Transverse colon (tissue), 4 donors: Measurements from ENCODE around the gene CNTN3. TPM values are rescaled to one million over a fixed set of nuclear protein-coding genes. Genes with fewer than 3 reads are reported as not detected.
A peak's percentile ranks its signal among the peaks of the same experiment; 100 is the strongest.

Source experiments
- DNase-seq: peaks from one replicate; pipeline ENCODE4 v3.0.0-alpha.2; 2019
- H3K27ac ChIP-seq, 4 donors: fragments of 200-600 bp; sonication (generic); 2 replicates each; pipeline ENCODE4 v1.5.1; 2016 to 2018; ENCODE audit warnings: inconsistent platforms in 4 of 4
- H3K27me3 ChIP-seq: fragments of 200-600 bp; sonication (generic); 2 replicates; pipeline ENCODE4 v1.5.1; 2017; ENCODE audit warnings: inconsistent platforms
- H3K36me3 ChIP-seq, 4 donors: fragments of 200-600 bp; sonication (generic); 2 replicates each; pipeline ENCODE4 v1.5.1; 2017 to 2019; ENCODE audit warnings: inconsistent platforms in 4 of 4
- H3K4me1 ChIP-seq, 4 donors: fragments of 200-600 bp; sonication (generic); 2 replicates each; pipeline ENCODE4 v1.5.1; 2017 to 2020; ENCODE audit warnings: inconsistent platforms in 4 of 4
- H3K4me3 ChIP-seq, 4 donors: fragments of 200-600 bp; sonication (generic); 1 replicate in 1 of 4; 2 replicates in 3 of 4; pipeline versions ENCODE4 v1.5.1 to v1.6.1; 2017 to 2019; ENCODE audit warnings: inconsistent platforms in 4 of 4
- H3K9me3 ChIP-seq, 2 donors: fragments of 200-600 bp; sonication (generic); 2 replicates each; pipeline ENCODE4 v1.5.1; 2017 to 2019; ENCODE audit warnings: inconsistent platforms in 2 of 2
- EP300 ChIP-seq: sonication (generic); formaldehyde crosslinking; IDR thresholded peaks from one replicate; pipeline ENCODE4 v1.6.1; 2017; ENCODE audit warnings: antibody characterized with exemption, low read depth
- POLR2A ChIP-seq: fragments of 450-650 bp; IDR thresholded peaks from one replicate; pipeline ENCODE4 v1.6.1; 2016; ENCODE audit warnings: antibody characterized with exemption, mild to moderate bottlenecking, moderate library complexity
- POLR2AphosphoS5 ChIP-seq, 3 donors: sonication (generic); formaldehyde crosslinking; IDR thresholded peaks; one replicate each; pipeline ENCODE4 v1.6.1; 2016; ENCODE audit warnings: antibody characterized with exemption in 3 of 3
- WGBS, 2 donors: methylation state at CpG; one replicate each; pipeline ENCODE4 v1.1.5; 2018; ENCODE audit warnings: low coverage in 1 of 2; 5-methylcytosine and 5-hydroxymethylcytosine counted together
- in situ Hi-C, 4 donors: fragments of 200-750 bp; cut with MboI; loops; one replicate each; pipeline versions ENCODE4 v1.15.0 to v1.15.1; 2017; ENCODE audit warnings: low sequenced_read_pairs in 3 of 4, low pct_ligation_motif_present in 1 of 4, low pct_unique_long_range_greater_than_20kb in 1 of 4
- intact Hi-C: fragments of 100-400 bp; cut with DNase I; formaldehyde crosslinking; loops from one replicate; pipeline ENCODE4 v1.15.1; 2023; ENCODE audit warnings: low total_unique reads
- total RNA-seq, 4 donors: library from RNA; depleted of rRNA; stranded (reverse); fragments of >200 nt; gene quantifications; one replicate each; pipeline ENCODE4 v1.1.0, GENCODE V29; 2016
- TF ChIP-seq, protein P1 (sequence below), 5 experiments: fragments of 200-600 bp in 3 of 5; fragments of 450-650 bp in 2 of 5; sonication (generic) in 3 of 5; IDR thresholded peaks; 1 replicate in 2 of 5; 2 replicates in 3 of 5; pipeline ENCODE4 v1.5.1; 2016 to 2017; ENCODE audit warnings: antibody characterized with exemption in 5 of 5, inconsistent platforms in 3 of 5, mild to moderate bottlenecking in 2 of 5, moderate library complexity in 1 of 5

The CNTN3 gene
- total RNA-seq, 4 donors from 2014 or later, result 3.7 to 10.5 (median 8.2) TPM

DNA sequence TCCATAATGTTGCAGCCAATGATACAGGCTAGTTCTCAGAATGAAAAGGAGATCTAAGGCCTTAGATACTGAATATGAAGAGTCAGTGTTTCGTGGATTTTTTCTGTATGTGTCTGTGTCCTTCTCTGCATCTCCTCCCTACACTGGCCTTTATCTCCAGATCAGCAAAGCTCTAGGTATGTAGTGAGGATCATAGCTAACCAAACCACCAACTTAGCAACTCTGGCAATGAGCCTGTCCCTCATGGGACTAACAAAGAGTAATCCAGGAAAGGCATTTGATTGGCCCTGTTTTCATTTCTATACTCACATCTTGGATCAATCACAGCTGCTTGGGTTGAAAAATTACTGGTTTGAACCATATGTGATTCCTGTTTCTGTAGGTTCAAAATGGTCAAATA lies 18.6 kb upstream of the CNTN3 start:
- Histone ChIP-seq H3K27ac (no peak overlapping the region), H3K36me3 (no peaks in the 10 kb centered on the region), H3K9me3 (no peaks in the 10 kb centered on the region), H3K4me1 (no peaks in the 10 kb centered on the region), H3K27me3 (no peaks in the 10 kb centered on the region), H3K4me3 (no peak overlapping the region)
- in situ Hi-C loops, result no loop called here
- WGBS, 2 donors, result 78 to 89% methylated on average over 1 of the region's 1 CpG
- no peak for DNase-seq
- TF ChIP-seq EP300 (no peak), POLR2AphosphoS5 (IDR thresholded peaks at IDR 0.05) (no peak), POLR2A (no peak)
- TF ChIP-seq, protein P1, sequence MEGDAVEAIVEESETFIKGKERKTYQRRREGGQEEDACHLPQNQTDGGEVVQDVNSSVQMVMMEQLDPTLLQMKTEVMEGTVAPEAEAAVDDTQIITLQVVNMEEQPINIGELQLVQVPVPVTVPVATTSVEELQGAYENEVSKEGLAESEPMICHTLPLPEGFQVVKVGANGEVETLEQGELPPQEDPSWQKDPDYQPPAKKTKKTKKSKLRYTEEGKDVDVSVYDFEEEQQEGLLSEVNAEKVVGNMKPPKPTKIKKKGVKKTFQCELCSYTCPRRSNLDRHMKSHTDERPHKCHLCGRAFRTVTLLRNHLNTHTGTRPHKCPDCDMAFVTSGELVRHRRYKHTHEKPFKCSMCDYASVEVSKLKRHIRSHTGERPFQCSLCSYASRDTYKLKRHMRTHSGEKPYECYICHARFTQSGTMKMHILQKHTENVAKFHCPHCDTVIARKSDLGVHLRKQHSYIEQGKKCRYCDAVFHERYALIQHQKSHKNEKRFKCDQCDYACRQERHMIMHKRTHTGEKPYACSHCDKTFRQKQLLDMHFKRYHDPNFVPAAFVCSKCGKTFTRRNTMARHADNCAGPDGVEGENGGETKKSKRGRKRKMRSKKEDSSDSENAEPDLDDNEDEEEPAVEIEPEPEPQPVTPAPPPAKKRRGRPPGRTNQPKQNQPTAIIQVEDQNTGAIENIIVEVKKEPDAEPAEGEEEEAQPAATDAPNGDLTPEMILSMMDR (IDR thresholded peaks at IDR 0.05), result no peak
- intact Hi-C loops, result no loop called here

DNA sequence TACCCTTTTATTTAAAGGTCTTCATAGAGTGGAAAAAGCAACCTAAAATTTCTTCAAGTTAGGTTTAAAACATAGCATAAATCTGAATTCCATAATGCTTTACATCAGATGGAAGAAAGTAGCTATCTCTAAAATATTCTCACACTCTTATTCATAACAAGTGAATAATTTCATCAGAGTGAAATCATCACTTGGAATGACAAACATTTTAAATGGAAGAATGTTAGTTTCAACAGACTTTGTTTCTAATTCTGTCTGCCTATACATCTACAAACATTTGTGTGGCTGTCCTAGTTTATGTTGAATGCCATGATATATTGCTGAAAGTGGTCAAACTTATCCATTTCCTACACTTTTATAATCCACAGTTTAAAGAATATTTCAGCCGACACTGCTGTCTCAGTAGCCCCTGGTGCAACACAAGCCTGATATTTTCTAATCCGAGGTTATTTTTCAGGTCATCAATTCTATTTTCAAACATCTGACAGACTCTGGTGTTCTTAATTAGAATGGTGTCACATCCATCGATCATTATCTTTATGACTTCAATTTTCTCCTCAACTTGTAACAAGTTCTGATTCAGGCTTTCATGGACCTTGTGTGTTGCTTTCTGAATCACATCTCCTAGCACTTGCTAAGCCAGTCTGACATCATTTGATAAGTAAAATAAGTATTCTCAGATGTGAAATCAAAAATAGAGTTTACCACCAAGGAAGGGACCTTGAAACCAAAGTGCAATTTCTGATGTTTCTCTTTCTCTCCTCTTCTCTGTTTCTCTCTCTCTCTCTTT lies 17.1 kb upstream of the CNTN3 start:
- TF ChIP-seq POLR2A, result no peak
- TF ChIP-seq, protein P1 (IDR thresholded peaks at IDR 0.05), result no peak
- no peak for TF ChIP-seq POLR2AphosphoS5 (IDR thresholded peaks at IDR 0.05)
- no peak for TF ChIP-seq EP300
- intact Hi-C loops (no loop called here), in situ Hi-C loops (no loop called here)
- H3K36me3 ChIP-seq, result no peaks in the 10 kb centered on the region
- no peak for DNase-seq
- no peaks in the 10 kb centered on the region for H3K9me3 ChIP-seq
- no peak overlapping the region for H3K27ac ChIP-seq
- no peaks in the 10 kb centered on the region for H3K4me1 ChIP-seq
- H3K4me3 ChIP-seq, result no peak overlapping the region
- no peaks in the 10 kb centered on the region for H3K27me3 ChIP-seq
- WGBS, 2 donors, result 74 to 76% methylated on average over 3 of the region's 3 CpGs

DNA sequence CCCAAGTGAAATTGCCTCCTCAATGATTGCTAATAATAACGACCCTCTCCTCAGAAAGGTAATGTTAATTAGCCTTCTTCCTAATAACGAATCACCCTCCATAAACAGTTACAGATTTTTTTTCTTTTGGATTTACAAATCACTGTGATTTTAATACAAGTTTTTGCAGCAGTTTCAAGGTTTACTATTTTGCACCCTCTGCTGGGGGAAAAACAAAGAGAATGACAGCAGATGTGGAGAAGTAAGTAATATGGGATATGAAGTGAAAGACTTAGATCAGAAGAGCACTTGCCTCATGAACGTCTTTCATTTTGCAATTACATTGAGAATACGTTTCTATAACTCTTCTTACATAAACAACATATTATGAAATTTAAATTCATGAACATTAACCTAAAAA lies 16.1 kb upstream of the CNTN3 start:
- no peaks in the 10 kb centered on the region for H3K27me3 ChIP-seq
- no peaks in the 10 kb centered on the region for H3K9me3 ChIP-seq
- no peak for TF ChIP-seq POLR2AphosphoS5 (IDR thresholded peaks at IDR 0.05)
- TF ChIP-seq, protein P1 (IDR thresholded peaks at IDR 0.05), result peak; percentile 15 to 37 (median 28)
- TF ChIP-seq EP300, result no peak
- TF ChIP-seq POLR2A, result no peak
- intact Hi-C loops (no loop called here), in situ Hi-C loops (no loop called here)
- H3K27ac ChIP-seq, result no peak overlapping the region
- no peak overlapping the region for H3K4me3 ChIP-seq
- H3K36me3 ChIP-seq, result no peaks in the 10 kb centered on the region
- H3K4me1 ChIP-seq, result no peaks in the 10 kb centered on the region
- no peak for DNase-seq
- 35 to 44% methylated on average over 4 of the region's 4 CpGs for WGBS, 2 donors

DNA sequence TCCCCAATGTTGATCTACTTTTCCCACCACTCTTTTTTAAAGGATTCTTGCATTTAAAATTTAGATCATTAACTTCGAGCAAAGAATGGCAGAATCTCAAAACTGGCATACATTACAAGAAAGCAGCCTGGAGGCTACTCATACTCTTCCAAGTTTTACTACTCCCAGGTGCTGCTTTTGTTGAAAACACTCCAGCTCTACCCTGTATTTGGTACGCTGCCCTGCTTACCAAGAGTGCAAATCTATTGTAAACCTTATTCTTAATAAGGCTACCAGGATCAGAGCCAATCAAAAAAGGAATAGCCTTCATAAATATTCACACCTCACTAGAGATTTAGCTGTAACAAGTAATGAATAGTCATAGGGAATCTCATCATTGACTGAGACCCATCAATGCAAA lies 11.6 kb upstream of the CNTN3 start:
- TF ChIP-seq, protein P1 (IDR thresholded peaks at IDR 0.05), result no peak
- 79 to 94% methylated on average over 2 of the region's 2 CpGs for WGBS, 2 donors
- Histone ChIP-seq H3K4me1 (no peaks in the 10 kb centered on the region), H3K27me3 (no peaks in the 10 kb centered on the region), H3K36me3 (no peaks in the 10 kb centered on the region), H3K27ac (no peak overlapping the region), H3K9me3 (no peaks in the 10 kb centered on the region), H3K4me3 (no peak overlapping the region)
- intact Hi-C loops (no loop called here), in situ Hi-C loops (no loop called here)
- no peak for DNase-seq
